Breast epithelium (tissue), 4 donors: ENCODE measurements around the gene IKZF3. TPM values are rescaled to one million over a fixed set of nuclear protein-coding genes. Genes with fewer than 3 reads are reported as not detected.
"Not testable (repeated sequence)": the region's sequence is repeated elsewhere in the genome, so short reads cannot be mapped to it uniquely, and the experiment has no call there.

Experiments
- DNase-seq, 2 donors: peaks; one replicate each; pipeline ENCODE4 v3.0.0-alpha.2; 2019; ENCODE audit warnings: low spot score in 2 of 2
- H3K27ac ChIP-seq, 2 donors: fragments of 200-600 bp; sonication (generic) in 1 of 2; one replicate each; pipeline ENCODE4 v1.5.1; 2016 to 2019; ENCODE audit warnings: mild to moderate bottlenecking in 1 of 2
- H3K27me3 ChIP-seq, 2 donors: fragments of 200-600 bp; sonication (generic) in 1 of 2; one replicate each; pipeline versions ENCODE4 v1.5.1 to v1.6.0; 2017 to 2019; ENCODE audit warnings: control low read depth in 1 of 2, mild to moderate bottlenecking in 1 of 2
- H3K36me3 ChIP-seq: fragments of 200-600 bp; one replicate; pipeline ENCODE4 v1.5.1; 2019
- H3K4me1 ChIP-seq, 2 donors: fragments of 200-600 bp; sonication (generic); one replicate each; pipeline ENCODE4 v1.5.1; 2016 to 2019; ENCODE audit warnings: control low read depth in 1 of 2
- H3K4me3 ChIP-seq, 3 donors: fragments of 200-600 bp; sonication (generic); 1 replicate in 2 of 3; 2 replicates in 1 of 3; pipeline ENCODE4 v1.5.1; 2016 to 2019; ENCODE audit warnings: mild to moderate bottlenecking in 3 of 3, moderate library complexity in 2 of 3
- H3K9me3 ChIP-seq, 2 donors: fragments of 200-600 bp; sonication (generic) in 1 of 2; one replicate each; pipeline ENCODE4 v1.5.1; 2016 to 2019; ENCODE audit warnings: control low read depth in 1 of 2
- POLR2A ChIP-seq: fragments of 450-650 bp; IDR thresholded peaks from one replicate; pipeline ENCODE4 v1.6.1; 2016; ENCODE audit warnings: antibody characterized with exemption, mild to moderate bottlenecking, moderate library complexity
- POLR2AphosphoS5 ChIP-seq, 3 donors: sonication (generic); formaldehyde crosslinking; IDR thresholded peaks; one replicate each; pipeline ENCODE4 v1.6.1; 2017; ENCODE audit warnings: antibody characterized with exemption in 3 of 3
- intact Hi-C: fragments of 100-400 bp; cut with DNase I; formaldehyde crosslinking; loops from one replicate; pipeline ENCODE4 v1.15.1; 2023; ENCODE audit warnings: low total_unique reads
- total RNA-seq, 3 donors: library from RNA; depleted of rRNA; stranded (reverse); fragments of >200 nt; gene quantifications; one replicate each; pipeline ENCODE4 v1.1.0, GENCODE V29; 2016
- TF ChIP-seq, protein P1 (sequence below), 3 donors: fragments of 450-650 bp; IDR thresholded peaks; one replicate each; pipeline ENCODE4 v1.5.1; 2016 to 2017; ENCODE audit warnings: antibody characterized with exemption in 3 of 3, mild to moderate bottlenecking in 3 of 3, moderate library complexity in 3 of 3

IKZF3 gene
- total RNA-seq, 3 donors from 2014 or later: 1.8 to 4.8 (median 2.3) TPM

DNA sequence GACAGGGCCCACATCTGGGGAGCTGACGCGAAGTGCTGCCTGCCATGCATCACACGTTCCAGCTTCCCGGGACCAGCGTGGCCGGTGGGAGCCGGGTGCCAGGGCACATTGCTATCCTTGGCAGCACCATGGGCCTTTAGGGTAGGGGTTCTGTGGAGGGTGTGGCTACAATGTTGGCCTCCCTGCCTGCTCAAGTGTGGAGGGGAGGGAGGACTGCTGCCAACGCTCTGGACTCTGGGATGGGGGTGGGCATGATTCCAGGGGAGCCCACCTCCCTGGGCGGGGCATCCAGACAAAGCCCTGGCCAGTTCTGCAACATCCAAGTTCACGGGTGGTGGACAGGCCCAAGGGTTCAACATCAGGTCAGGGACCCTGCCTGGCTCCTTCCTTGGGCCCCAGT is 112.5 kb downstream of the IKZF3 start:
- intact Hi-C loops: loop anchor here (10.0 kb wide), 1 partner anchor 127 kb away; the partner anchor contains the start of gene PPP1R1B
- Histone ChIP-seq H3K27me3 (no peaks in the 10 kb centered on the region), H3K4me1 (peaks cover 0 to 9% of the 10 kb centered on the region in 2 donors), H3K4me3 (no peak overlapping the region), H3K36me3 (no peaks in the 10 kb centered on the region), H3K27ac (no peak overlapping the region), H3K9me3 (no peaks in the 10 kb centered on the region)
- TF ChIP-seq POLR2AphosphoS5 (IDR thresholded peaks at IDR 0.05): no peak
- peak in 1 of 2 donors; percentile 16 for DNase-seq

DNA sequence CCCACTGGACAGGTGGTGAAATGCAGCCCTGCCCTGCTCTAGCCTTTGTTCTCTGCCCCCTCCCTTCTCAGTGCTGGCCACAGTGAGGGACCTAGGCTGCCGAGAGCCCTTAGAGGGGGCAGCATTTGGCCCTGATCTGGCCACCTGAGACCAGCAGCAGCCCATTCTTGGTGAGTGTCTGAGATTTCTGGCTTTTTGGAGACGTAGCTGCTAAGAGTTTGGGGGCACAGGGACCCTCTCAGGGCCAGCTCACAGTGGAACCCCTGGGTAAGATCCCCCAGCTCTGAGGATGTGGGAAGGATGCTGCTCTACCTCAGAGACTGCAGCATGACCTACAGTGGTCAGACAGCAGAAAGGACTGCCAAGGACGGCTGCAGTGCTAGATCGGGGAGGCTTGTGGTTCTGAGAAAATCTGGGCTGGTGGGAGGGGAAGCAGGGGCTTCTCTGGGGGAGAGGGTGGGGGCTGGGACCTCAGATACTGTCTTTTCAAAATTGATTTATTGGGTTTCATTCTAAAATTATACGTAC is 113.0 kb downstream of the IKZF3 start:
- no peak for TF ChIP-seq POLR2A
- intact Hi-C loops: loop anchor here (10.0 kb wide), 1 partner anchor 126 kb away; the partner anchor contains the start of gene PPP1R1B
- DNase-seq: no peak
- H3K4me1 ChIP-seq: peaks cover 0 to 9% of the 10 kb centered on the region in 2 donors
- no peak overlapping the region for H3K4me3 ChIP-seq
- H3K27me3 ChIP-seq: no peaks in the 10 kb centered on the region
- H3K9me3 ChIP-seq: no peaks in the 10 kb centered on the region
- H3K36me3 ChIP-seq: no peaks in the 10 kb centered on the region
- peak overlapping the region in 1 of 2 donors; percentile 64 for H3K27ac ChIP-seq

DNA sequence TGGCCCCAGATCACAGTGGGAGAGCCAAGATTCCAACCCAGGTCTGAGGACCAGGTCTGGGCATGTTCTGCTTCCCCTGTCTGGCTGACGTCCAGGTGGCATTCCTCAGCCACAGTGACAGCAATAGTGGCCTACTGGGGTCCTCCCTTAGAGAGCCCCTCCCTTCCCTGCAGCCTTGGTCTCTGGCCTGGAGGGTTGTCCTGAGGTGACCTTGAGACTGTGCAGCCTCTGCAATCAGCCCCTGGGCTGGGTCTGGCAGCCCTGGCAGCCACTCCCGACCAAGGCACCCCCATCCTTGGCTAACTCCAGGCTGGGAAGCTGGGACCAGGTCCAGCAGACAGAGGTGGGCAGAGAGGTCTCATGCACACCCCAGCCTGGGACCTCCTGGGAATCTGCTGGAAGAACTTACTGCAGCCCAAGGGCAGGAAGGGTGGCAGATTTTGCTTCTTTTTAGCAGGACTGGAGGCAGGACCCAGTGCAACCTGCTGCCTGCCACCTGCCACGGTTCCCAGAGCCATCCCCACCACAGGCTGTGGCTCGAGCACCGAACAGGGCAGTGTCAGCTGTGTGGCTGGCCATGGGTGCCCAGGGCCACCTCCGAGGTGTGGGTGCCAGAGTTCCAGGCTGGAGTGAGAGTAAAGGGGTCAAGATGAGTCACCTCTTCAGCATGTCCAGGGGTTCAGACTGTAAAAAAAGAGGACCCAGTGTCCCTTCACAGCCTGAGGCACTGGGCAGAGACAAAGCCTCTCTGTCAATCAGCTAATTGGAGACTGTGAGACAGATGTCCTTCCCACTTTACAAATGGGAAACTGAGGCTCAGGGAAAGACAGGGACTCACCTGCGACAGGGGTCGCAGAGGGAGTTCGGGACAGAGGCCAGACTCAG is 113.7 kb downstream of the IKZF3 start:
- H3K36me3 ChIP-seq: no peaks in the 10 kb centered on the region
- peak overlapping the region; percentile 45 to 64 for H3K27ac ChIP-seq
- peaks cover 0 to 9% of the 10 kb centered on the region in 2 donors for H3K4me1 ChIP-seq
- intact Hi-C loops: loop anchor here (10.0 kb wide), 1 partner anchor 126 kb away; the partner anchor contains the start of gene PPP1R1B
- DNase-seq: peak in 1 of 2 donors; percentile 71
- no peaks in the 10 kb centered on the region for H3K9me3 ChIP-seq
- H3K27me3 ChIP-seq: no peaks in the 10 kb centered on the region
- no peak overlapping the region for H3K4me3 ChIP-seq
- TF ChIP-seq POLR2AphosphoS5 (IDR thresholded peaks at IDR 0.05) (no peak), POLR2A (no peak)
- TF ChIP-seq, protein P1, sequence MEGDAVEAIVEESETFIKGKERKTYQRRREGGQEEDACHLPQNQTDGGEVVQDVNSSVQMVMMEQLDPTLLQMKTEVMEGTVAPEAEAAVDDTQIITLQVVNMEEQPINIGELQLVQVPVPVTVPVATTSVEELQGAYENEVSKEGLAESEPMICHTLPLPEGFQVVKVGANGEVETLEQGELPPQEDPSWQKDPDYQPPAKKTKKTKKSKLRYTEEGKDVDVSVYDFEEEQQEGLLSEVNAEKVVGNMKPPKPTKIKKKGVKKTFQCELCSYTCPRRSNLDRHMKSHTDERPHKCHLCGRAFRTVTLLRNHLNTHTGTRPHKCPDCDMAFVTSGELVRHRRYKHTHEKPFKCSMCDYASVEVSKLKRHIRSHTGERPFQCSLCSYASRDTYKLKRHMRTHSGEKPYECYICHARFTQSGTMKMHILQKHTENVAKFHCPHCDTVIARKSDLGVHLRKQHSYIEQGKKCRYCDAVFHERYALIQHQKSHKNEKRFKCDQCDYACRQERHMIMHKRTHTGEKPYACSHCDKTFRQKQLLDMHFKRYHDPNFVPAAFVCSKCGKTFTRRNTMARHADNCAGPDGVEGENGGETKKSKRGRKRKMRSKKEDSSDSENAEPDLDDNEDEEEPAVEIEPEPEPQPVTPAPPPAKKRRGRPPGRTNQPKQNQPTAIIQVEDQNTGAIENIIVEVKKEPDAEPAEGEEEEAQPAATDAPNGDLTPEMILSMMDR (IDR thresholded peaks at IDR 0.05): no peak

DNA sequence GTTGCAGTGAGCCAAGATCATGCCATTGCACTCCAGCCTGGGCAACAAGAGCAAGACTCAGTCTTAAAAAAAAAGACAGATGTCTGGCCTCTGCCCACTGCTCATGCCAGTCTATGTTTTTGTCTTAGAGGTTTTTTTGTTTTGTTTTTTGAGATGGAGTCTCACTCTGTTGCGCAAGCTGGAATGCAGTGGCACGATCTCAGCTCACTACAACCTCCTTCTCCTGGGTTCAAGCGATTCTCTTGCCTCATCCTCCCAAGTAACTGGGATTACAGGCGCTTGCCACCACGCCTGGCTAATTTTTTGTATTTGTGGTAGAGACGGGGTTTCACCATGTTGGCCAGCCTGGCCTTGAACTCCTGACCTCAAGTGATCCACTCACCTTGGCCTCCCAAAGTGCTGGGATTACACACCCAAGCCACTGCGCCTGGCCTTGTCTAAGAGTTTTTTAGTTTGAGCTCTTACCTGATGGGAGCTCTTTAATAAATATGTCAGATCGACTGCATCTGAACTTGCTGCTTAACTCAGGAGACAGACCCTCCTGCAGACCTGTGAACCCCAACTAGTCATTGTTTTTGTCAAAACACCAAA is 115.6 kb downstream of the IKZF3 start:
- H3K36me3 ChIP-seq, H3K4me1 ChIP-seq, DNase-seq, H3K9me3 ChIP-seq, H3K27ac ChIP-seq, intact Hi-C loops, H3K27me3 ChIP-seq, H3K4me3 ChIP-seq: not testable (repeated sequence)

DNA sequence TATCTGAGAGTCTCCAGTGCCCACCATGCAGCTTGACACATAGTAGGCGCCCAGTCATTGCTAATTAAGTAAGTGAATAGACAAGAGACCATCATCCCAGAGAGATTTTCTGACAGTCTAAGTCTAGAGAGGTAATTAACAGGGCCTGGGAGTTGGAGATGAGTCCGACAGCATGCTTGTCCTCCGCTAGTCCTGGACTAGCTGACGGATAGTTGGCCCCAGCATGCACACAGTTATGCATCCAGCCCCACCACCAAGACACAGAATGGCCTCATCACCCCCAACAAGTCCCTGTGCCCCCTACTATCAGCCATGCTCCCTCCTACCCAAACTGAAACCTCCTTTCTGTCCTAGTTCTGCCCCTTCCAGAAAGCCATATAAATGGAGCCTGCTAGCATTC is 116.4 kb downstream of the IKZF3 start:
- Histone ChIP-seq H3K36me3 (no peaks in the 10 kb centered on the region), H3K4me1 (no peaks in the 10 kb centered on the region), H3K27ac (no peak overlapping the region), H3K4me3 (no peak overlapping the region), H3K27me3 (no peaks in the 10 kb centered on the region), H3K9me3 (no peaks in the 10 kb centered on the region)
- intact Hi-C loops: no loop called here
- DNase-seq: no peak
- TF ChIP-seq POLR2A: no peak
- TF ChIP-seq, protein P1 (IDR thresholded peaks at IDR 0.05): no peak
- TF ChIP-seq POLR2AphosphoS5 (IDR thresholded peaks at IDR 0.05): no peak

DNA sequence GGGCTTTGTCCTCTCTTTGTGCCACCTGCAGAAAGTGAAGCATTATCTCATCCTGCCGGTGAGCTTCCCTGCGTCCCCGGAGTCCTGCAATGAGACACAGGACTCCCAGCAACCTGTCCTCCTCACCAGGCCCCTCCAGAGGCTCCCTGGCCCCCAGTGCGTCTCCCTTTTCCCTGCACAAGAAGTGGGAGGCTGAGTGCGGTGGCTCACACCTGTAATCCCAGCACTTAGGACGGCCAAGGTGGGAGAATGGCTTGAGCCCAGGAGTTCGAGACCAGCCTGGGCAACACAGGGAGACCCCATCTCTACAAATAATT is 118.0 kb downstream of the IKZF3 start:
- H3K4me1 ChIP-seq: no peaks in the 10 kb centered on the region
- H3K4me3 ChIP-seq: no peak overlapping the region
- H3K9me3 ChIP-seq: no peaks in the 10 kb centered on the region
- TF ChIP-seq, protein P1 (IDR thresholded peaks at IDR 0.05): no peak
- no peak for TF ChIP-seq POLR2AphosphoS5 (IDR thresholded peaks at IDR 0.05)
- TF ChIP-seq POLR2A: no peak
- no peak for DNase-seq
- intact Hi-C loops: no loop called here
- no peaks in the 10 kb centered on the region for H3K36me3 ChIP-seq
- H3K27me3 ChIP-seq: no peaks in the 10 kb centered on the region
- no peak overlapping the region for H3K27ac ChIP-seq
